Activated CD8-positive, alpha-beta memory T cell treated with anti-CD3 and anti-CD28 coated beads for 48 hours (primary cell): ENCODE results near the gene UBTFL1.
"Not testable (repeated sequence)": the region's sequence is repeated elsewhere in the genome, so short reads cannot be mapped to it uniquely, and the experiment has no call there.

Experiments used
- DNase-seq, 3 experiments: peaks; one replicate each; pipeline ENCODE4 v3.0.0-alpha.2; 2020; ENCODE audit warnings: low read depth in 2 of 3, low spot score in 2 of 3

UBTFL1 gene, protein sequence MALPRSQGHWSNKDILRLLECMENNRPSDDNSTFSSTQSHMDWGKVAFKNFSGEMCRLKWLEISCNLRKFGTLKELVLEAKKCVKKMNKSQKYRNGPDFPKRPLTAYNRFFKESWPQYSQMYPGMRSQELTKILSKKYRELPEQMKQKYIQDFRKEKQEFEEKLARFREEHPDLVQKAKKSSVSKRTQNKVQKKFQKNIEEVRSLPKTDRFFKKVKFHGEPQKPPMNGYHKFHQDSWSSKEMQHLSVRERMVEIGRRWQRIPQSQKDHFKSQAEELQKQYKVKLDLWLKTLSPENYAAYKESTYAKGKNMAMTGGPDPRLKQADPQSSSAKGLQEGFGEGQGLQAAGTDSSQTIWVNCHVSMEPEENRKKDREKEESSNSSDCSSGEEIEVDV

GRCh38 chr11:90085650-90086049 is at the start of gene UBTFL1:
UBTFL1 (plus strand) TSS chr11:90085950; CDS start chr11:90085950, 0 bp downstream.
- not testable (repeated sequence) for DNase-seq

GRCh38 chr11:90051591-90052209 is 34.0 kb upstream of the UBTFL1 start:
- DNase-seq = not testable (repeated sequence)

DNA sequence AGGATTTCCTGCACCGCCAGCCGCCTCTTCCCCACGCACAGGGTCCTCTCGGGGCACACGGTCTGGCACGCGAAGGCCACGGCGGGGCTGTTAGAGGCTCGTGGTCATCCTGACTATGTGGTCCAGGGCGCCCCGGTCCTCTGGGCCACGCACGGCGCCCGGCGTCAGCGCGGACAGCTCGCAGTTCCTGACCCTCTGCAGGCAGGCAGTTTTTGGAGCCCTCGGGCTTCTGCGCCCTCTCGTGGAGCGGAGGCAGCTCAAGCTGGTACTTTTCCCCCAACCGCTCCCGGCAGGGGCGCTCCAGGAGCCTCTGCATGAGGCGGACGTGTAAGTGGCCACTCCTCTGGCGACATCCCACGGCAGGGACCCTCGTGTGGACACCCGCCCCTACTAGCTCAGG is 33.4 kb upstream of the UBTFL1 start:
- peak in 1 of 3 experiments; percentile 0 for DNase-seq

GRCh38 chr11:90053545-90053944 is 32.2 kb upstream of the UBTFL1 start:
- DNase-seq = not testable (repeated sequence)

DNA sequence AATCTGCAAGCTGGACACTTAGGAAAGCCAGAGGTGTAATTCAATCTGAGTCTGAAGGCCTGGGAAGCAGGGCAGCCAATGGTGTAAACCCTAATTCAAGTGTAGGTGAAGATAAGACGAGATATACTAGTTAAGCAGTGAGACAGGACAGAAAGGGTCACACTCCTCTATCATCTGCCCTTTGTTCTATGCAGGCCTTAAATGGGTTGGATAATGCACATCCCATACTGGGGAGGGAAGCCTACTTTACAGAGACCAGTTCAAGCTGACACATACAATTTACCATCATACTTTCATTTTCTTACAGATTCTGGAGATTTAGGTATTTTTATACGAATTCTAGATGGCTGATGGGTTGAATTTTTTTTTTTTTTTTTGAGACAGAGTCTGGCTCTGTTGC is 3.0 kb downstream of the UBTFL1 start:
- DNase-seq = not testable (repeated sequence)

GRCh38 chr11:90095230-90095924 is 9.6 kb downstream of the UBTFL1 start:
- DNase-seq = not testable (repeated sequence)

- not testable (repeated sequence) for DNase-seq
Measured at GRCh38 chr11:90098261-90098660, 12.5 kb downstream of the UBTFL1 start.

GRCh38 chr11:90100431-90100830 is 14.7 kb downstream of the UBTFL1 start:
- DNase-seq = no peak

- no peak for DNase-seq
Measured at GRCh38 chr11:90113541-90113940, 27.8 kb downstream of the UBTFL1 start.

GRCh38 chr11:90120191-90120590 is 34.4 kb downstream of the UBTFL1 start:
- no peak for DNase-seq

- DNase-seq = no peak
Measured at GRCh38 chr11:90124371-90124770, 38.6 kb downstream of the UBTFL1 start.

- DNase-seq = no peak
Measured at GRCh38 chr11:90124946-90125345, 39.2 kb downstream of the UBTFL1 start.

- no peak for DNase-seq
Measured at GRCh38 chr11:90133560-90134477, 48.1 kb downstream of the UBTFL1 start.

DNA sequence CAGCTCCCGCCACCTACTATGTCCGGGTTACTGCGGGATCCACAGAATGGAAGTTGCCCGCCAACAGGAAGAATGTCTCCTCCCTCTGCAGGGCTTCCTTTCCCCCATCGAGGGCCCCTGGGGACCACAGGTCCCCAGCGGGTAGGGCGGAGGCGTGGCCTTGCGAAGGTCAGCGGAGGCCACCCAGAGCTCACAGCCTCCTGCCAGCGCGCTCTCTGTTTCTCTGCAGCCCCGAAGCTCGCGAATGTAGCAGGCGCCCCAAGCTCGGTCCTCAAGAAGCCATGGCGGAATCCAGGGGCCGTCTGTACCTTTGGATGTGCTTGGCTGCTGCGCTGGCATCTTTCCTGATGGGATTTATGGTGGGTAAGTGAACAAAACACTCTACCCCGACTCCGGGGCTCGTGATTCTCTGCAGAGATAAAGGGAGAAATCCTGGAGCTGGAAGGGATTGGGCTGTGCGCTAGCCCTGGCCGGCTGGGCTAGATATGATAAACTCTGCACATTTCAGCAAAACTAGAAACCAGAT is 48.8 kb downstream of the UBTFL1 start, which contains the start of gene NAALAD2:
TSS of gene NAALAD2 (plus strand) at position 186 of the 526 bp plus-strand sequence. CDS start at position 282, 96 bp downstream.
- DNase-seq = no peak

GRCh38 chr11:90135016-90135415 is 49.3 kb downstream of the UBTFL1 start:
- DNase-seq = no peak
